Activated CD4-positive, CD25-positive, alpha-beta regulatory T cell (primary cell): ENCODE data around the gene RBP3.

Experiments used
- DNase-seq, 4 experiments: peaks; one replicate each; lab custom pipeline; 2025; lab: John Stamatoyannopoulos, UW

The RBP3 gene

DNA sequence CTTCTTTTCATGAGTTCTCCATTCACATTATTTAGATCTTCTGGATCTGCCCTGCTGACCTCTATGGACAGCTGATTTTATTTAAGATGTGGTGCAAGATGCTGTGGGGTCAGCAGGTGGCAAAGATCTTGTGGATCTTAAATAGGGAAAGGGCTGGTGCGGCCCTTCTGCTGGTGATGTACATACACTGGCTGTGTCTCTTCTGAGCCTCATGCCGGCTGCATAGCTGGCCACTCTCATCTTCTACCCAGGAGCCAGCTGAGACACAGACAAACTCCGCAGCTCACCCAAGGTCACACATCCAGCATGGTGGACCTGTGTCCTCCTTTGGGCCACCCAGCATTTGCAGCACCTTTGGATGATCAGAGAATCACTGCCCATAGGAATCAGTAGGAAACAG is 9.7 kb downstream of the RBP3 start:
- DNase-seq = no peak

DNA sequence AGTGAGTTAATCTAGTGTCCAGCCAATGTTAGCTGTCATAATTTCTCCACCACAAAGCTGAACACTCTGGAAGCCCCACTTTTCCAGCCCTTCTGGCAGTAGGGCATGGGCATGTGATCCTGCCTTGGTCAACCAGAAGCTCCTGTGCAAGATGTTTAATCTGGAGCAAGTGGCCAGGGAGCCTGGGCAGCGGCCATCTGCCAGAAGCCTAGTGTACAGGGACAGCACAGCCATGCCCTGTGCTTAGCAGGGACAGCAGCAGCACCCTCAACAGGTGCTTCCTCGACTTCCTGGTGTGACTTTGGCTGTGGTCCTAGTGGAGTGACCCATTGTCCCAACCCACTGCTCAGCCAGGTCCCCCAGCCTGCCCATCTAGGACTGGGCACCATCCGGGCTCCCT is 10.3 kb downstream of the RBP3 start:
- no peak for DNase-seq

DNA sequence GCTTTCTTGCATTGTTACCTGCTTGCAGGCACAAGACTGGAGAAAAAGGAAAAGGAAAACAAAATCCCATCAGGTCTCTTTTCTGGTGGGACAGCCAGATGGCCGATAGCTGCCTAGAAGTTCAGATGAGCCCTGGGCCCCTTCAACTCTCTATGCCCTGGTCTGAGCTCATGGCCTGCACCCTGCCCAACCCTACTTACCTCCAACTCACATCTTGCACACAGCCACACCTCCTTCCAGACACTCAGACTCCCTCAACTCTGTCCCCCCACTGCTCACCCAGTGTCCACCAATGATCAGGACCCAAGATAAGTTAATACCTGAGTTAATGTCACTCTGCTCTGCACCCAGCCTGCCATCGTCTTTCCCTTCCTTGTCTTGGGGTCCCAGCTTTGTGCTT is 10.9 kb downstream of the RBP3 start:
- no peak for DNase-seq

- DNase-seq = no peak
Observed at GRCh38 chr10:47359626-47360418, 11.7 kb downstream of the RBP3 start.

DNA sequence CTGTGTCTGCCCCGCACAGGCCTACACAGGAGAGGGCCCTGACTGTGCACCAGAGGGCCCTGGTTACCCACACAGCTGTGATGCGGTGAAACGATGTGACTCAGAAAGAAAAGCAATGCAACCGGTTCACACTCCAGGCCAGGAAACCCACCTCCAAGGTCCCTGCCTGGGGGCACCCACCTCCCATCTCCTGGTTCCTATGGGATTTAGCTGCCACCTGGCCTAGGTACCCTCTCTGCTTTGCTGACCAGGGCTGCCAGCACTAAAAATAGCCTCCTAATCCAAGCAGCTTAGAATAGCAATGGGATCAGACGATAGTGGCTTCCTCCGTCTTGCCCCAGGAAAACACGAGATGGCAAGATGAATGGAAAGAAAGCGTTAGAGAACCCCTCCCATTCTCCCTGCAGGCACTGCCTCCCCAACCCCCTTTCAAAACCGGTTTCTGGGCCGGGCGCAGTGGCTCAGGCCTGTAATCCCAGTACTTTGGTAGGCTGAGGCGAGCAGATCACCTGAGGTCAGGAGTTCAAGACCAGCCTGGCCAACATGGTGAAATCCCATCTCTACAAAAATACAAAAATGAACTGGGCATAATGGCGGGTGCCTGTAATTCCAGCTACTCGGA is 12.4 kb downstream of the RBP3 start:
- no peak for DNase-seq

DNA sequence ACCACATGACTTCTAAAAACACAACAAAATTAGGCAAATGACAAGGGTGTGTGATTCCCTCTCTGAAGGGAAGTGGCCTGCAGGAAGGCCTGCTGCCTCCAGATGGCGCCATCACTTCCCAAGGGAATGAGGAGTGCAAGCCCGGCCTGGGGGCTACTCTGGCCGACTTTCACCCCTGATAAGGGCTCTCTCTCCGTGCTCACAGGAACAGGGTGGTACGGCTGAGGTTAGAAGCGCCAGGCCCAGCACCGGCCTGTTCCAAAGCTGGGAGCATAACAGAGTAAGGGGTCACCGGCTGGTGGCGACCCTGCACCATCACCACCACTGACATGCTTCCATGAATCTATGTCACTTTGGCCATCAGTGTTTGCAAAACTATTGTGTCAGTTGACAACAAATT is 13.1 kb downstream of the RBP3 start:
- DNase-seq = no peak

DNA sequence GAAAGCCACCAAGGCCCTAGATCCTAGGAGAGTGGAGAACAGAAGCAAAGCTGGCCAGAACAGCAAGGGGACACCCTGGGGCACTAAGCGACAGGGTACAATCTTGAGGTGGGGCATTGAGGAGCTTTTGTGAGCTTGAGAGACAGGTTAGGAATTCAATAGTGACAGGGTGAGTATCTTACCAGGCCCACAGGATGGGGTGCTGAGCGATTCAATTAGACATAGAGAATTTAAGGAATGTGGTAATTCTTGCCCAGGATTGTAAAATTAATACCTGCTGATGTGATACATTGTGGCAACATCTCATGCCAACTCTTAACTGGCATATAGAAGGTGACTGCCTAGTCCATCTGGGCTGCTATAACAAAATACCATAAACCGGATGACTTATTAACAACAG is 14.0 kb downstream of the RBP3 start:
- DNase-seq = no peak

DNA sequence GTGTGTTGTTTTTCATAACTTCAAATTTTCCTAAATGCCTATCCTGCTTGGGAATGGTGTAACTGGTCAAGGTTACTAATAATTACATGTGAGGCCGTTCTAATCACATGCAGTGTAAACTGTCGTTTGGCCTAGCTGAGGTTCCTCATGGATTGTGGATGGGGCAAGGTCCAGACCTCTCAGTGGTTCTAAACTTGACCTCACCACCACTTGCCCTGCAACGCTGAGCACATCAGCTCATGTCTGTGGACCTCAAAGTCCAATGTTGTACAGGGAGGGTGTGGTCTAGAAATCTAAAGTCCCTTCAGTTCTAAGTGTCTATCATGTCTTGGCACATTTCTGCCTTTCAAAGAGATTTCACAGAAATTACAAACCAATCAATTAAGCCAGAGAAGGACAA is 15.6 kb downstream of the RBP3 start:
- no peak for DNase-seq

- no peak for DNase-seq
Observed at GRCh38 chr10:47364366-47364765, 16.2 kb downstream of the RBP3 start.

DNA sequence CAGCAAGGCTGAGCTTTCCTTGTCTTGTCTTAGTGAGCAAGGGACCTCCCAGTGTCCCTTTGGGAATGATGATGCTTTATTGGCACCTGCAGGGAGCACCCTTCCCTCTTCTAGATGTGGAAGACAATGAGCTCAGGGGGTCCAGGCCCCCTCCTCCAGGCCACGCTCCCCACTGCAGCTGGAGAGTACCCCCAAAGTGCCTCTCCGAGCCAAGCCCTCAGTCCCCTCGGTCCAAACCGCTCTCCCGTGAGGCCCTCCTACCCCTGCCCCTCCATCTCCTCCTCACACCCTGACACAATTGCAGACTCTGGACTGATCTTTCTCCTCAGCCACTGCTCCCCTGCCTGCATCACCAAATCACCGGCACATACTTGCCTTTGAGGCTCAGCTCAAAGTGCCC is 16.7 kb downstream of the RBP3 start:
- no peak for DNase-seq

GRCh38 chr10:47365431-47366180 is 17.4 kb downstream of the RBP3 start:
- DNase-seq = no peak

- no peak for DNase-seq
Observed at GRCh38 chr10:47366181-47366631, 18.0 kb downstream of the RBP3 start.

DNA sequence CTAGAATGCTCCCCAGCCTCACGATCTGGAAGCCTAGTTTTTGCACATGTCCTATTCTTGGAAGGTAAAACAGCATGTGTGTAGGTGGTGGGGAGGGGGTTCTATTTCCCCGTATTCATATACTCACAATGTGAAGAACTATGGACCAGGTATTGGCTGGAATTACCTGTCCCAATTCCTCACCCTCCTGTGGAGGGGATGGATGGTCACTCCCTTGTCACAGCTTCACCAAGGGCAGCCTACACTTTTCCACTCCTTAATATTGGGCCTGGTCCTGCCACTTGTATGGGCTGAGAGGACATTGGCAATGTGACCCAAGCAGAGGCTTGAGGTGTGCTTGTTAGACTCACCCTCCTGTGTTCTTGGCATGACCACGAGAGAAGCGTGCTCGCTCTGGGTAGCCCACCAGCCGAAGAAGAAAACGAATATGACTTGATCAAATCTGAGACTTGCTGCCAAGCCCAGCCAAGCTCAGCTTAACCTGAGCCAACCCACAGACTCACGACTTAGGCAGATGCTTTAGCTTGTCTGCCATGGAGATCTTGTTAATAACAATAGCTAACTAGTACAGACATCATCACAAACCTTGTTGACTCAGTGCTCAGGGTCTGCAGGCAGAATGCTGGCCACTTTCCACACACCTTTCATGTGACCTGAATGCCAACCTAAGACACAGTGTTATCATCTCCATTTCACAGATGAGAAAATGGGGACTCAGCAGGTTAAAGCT is 18.7 kb downstream of the RBP3 start:
- no peak for DNase-seq

DNA sequence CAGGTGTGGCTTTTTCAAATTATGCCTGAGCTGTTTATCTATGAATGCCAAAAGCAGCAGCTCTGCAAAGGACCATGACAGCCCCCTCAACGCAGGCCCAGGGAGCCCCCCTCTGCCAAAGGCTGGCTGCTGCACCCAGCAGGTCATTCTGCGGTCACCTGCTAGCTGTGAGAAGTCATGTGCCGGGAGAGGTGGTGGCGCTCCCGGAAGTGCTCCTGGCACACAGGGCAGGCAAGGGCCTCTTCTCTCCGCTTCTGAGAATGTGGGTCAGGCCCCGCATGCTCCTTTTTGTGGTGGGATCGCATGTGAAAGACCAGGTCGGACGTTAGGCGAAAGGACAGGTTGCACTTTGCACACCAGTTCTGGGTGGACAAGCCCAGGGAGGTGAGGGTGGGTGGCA is 19.5 kb downstream of the RBP3 start:
- no peak for DNase-seq

GRCh38 chr10:47368431-47369180 is 20.4 kb downstream of the RBP3 start:
- no peak for DNase-seq

DNA sequence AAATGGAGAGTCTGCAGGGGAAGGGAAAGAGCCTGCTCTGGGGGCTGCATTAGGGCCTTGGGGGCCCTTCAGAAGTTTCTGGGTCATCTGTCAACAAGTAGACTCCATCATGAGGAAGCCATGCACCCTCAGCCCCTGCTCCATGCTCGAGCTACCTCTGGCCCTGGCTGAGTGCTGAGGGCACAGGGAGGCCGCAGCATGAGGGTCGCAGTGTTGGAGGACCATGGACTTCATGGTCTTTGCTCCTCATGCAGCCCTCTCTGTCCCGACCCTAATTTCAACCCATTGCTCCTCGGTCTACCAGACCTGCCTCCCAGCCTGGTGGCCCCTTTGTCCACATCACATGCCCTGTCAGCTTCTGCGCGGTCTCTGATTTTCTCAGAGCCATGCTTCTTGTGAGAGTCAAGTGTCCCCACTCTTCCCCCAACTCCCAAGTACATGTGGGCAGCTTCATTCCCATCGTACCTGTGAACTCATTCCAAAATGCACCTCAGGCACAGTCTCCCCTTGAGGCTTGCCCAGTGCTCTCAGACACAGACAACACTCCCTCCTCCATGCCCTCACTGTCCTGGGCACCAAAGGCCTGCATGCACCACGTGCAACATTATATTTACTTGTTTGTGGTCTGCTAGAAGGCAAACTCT is 21.2 kb downstream of the RBP3 start:
- no peak for DNase-seq

DNA sequence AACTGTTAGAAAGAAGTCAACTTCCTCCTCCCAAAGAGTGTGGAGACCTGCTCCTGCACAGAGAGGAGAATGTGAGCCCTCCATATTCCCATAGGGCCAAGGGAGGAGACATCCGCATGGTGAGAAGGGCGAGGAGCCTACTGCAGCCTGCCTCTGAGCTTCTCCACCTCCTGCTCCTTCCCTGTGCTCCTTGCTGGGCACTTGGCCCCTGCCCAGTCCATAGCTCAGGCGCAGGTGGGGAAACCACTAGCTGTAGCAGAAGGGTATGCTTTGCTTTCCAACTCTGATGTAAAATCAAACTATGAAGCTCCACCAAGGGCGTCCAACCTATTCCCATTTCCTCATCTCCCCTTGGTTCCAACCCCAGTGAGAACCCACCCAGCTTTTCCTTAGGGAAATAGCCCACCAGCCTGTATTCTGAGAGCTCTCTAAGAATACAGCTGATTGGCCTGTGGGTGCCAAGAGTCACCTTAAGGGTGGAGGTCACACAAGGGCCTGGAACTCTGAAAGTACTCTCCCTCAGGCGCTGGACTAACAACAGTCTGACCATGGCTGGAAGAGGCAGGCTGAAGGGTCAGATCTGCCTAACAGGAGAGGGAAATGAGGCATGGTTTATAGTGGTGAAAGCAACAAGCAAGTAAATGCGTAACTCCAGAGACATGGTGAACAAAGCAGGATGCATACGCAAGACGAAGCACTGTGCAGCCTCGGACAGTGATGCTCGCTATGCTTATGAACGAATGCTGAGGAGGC is 22.0 kb downstream of the RBP3 start:
- DNase-seq = no peak

GRCh38 chr10:47370878-47371277 is 22.7 kb downstream of the RBP3 start:
- DNase-seq = no peak

GRCh38 chr10:47371629-47372485 is 23.7 kb downstream of the RBP3 start:
- no peak for DNase-seq
